HuH-7 (cell line): ENCODE data around the gene SLC25A27.
"Not testable (repeated sequence)": the region's sequence is repeated elsewhere in the genome, so short reads cannot be mapped to it uniquely, and the experiment has no call there.

Experiments
- DNase-seq: peaks from one replicate; pipeline ENCODE4 v3.0.0; 2011; ENCODE audit warnings: low spot score

SLC25A27 gene, protein sequence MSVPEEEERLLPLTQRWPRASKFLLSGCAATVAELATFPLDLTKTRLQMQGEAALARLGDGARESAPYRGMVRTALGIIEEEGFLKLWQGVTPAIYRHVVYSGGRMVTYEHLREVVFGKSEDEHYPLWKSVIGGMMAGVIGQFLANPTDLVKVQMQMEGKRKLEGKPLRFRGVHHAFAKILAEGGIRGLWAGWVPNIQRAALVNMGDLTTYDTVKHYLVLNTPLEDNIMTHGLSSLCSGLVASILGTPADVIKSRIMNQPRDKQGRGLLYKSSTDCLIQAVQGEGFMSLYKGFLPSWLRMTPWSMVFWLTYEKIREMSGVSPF

DNA sequence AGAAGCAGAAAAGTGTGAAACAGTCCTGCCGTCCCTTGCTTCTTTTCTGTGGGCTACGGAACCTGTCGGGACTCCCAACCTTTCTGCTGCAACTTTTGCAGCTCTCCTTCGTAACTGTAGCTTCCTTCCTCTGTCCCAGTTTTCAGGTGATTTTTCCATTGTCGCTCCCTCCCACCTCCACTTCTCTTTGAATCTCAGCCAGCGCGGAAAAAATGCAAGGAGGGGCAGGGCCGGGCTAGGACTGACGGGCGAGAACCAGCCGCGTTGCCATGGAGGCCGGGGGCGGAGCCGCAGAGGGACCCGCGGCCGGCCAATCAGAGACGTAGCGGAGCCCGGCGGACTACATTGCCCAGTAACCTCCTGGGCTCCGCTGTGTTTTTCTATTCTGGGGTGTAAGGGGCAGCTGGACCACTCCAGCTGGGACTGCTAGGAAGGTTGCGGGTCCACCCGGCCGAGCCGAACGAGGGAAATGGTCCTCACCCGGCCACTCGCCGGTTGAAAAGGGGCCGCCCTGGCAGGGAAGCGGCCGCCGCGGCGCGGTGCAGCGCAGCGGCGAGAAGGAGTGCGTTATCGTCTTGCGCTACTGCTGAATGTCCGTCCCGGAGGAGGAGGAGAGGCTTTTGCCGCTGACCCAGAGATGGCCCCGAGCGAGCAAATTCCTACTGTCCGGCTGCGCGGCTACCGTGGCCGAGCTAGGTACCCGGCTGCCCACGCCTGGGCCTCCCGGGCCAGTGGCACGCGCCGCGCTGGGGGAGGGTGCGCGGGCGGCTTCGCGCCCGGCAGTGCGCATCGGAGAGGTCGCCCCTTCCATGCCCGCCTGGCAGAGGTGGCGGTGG is at the start of gene SLC25A27, which contains the start of gene CYP39A1:
SLC25A27 (plus strand) TSS at position 373 of the 836 bp plus-strand sequence; CDS start at position 591, 218 bp downstream.
CYP39A1 (minus strand) TSS at position 216 of the 836 bp plus-strand sequence. CDS start 236 bp downstream, outside the sequence.
- DNase-seq, result peak; percentile 79

DNA sequence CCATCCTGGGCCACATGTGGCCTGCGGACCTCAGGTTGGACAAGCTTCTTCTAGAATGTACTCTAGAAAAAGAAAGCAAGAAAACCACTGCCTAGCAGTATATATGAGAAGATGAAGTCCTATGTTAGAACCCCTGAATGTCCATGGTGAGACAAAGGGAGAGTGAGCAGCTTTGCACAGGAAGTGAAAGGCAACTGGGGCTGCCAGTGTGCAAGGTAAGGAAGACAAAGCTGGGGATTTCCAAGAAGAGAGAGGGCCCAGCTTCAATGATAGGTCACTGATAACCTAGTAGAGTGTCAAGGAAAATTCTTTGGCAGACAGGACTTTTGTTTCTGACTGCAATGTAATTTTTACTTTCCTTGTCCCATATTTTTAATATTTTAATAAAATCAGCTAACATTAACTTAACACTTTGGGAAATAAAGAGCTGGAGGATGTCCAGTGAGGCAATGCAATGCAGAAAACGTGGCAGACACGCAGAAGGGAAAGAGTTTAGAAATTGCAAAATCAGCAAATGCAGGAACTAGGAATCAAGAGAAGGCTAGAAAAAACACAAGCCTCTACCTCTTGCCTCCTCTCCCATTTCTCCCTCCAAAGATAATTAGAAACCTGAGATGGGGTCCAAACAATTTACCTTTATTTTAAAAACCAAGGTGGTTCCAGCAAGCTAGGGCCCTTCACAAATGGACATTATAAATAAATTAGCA is 47.5 kb upstream of the SLC25A27 start:
- no peak for DNase-seq

DNA sequence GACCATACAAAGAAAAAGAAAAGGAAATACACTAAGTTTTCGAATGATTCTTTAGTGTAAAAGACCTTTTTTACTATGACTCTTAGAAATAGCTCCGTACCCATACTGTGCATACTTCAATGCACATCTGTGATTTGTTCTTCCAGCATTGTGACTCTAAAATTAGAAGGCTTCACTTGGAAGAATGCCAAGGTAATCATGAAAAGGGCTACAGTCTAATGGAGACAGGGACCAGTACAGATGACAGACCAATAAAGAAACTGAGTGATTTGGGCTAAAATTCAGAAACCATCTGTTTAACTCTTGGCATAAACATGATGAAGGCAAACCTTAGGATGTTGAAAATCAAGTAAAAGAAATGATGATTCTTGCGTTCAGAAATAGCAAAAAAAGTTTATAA is 46.4 kb upstream of the SLC25A27 start:
- no peak for DNase-seq

DNA sequence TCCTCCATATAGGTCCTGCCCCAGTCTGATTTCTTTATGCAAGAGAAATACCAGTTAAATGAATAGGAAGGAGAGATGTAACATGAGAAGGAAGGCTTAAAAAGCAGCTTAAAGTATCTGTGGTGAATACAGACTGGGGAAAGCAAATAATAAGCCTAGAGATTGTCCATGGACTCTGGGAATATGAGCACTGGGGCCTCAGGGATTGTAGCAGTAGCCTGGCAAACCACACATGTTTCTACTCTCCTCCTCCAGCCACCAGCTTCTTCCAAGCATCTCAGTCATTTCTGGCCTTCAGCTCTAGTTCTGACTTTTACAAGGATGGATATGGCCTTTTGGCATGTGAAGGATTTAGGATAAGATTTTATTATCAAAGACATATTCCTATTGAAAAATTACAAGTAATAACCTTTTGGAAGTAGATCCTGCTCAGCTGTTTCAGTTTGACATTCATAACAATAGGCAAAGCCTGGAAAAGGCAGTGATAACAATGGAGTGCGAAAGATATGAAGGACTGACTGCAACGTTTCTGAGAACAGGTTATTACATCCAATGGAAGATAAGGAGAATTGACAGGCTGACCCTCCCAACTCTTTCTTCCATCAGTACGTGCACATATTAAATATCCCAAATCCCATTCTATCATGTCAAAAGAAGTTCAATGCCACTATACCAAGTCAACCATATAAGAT is 41.8 kb upstream of the SLC25A27 start:
- DNase-seq, result no peak

DNA sequence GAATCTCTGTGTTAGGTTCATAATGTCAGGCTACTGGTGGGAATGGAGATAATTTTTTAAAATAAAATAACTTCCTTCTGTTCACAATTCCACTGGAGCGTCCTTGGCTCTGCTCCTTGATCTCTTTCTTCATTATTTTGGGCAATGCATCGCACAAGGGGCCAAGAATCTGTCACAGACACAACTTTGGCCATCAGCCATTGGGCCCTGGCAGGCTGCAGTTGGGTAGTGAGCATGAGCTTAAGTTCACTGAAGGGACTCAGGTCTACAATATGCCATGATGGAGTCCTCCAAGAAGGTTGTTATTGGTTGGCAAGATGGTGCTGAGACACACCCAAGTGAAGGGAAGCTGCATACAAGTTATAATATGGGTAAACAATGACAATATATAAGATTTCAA is 40.1 kb upstream of the SLC25A27 start:
- DNase-seq, result no peak

DNA sequence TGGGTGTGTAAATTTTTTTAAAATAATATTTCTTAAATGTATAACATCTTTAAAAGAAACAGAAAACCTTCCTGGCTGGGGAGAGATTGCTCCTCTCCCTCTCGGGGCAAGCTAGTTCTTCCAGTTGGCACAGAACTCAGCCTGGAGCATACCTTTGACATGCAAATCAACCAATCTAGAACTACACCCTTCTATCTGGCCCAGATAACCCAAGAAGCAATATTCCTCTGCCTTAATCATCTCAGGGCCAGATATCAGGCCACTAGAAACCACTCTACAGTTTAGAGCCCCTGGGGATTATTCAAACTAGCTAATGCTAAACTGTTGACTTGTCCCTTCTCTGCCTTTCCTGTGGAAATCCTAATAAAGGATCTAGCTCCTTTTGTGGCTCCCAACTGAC is 34.0 kb upstream of the SLC25A27 start:
- no peak for DNase-seq

DNA sequence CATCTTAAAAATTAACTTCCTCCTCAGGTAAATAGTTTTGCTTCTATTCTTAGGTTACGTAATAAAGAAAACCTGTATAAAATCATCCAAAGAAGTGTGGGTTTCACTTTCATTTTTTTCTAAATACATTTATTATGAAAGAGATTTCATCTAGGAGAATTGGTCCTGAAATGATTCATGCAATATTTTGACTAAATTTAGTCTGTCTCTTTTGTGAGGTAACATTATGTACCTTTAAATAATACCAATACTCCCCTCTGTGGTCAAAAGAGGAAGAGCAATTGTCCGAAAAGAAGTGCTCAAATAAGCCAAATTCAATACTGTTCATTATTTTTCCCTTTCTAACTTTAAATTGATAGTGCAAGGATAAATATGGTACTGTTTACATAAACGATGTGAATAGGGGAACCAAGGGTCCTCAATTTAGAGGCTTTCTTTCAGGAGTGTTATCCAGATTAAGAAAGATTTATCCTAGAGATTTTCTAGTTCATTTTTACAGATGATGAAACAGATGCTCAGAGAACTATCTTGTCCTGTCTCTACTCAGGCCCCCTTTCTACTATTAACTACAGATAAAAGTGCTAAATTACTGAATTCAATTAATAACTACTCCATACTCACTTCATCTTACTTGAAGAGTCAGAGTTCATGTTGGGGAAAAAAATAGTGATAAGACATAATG is 26.4 kb upstream of the SLC25A27 start:
- no peak for DNase-seq

DNA sequence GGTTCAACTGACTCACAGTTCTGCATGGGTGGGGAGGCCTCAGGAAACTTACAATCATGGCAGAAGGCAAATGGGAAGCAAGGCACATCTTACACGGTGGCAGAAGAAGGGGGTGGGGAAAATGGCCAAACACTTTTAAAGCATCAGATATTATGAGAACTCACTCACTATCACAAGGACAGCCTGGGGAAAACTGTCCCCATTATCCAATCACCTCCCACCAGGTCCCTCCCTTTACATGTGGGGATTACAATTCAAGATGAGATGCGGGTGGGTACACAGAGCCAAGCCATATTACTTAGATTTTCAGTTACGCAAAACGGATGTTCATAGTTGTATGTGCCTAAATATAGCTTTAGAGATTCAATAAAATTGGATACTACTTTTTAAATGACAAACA is 25.8 kb upstream of the SLC25A27 start:
- no peak for DNase-seq

DNA sequence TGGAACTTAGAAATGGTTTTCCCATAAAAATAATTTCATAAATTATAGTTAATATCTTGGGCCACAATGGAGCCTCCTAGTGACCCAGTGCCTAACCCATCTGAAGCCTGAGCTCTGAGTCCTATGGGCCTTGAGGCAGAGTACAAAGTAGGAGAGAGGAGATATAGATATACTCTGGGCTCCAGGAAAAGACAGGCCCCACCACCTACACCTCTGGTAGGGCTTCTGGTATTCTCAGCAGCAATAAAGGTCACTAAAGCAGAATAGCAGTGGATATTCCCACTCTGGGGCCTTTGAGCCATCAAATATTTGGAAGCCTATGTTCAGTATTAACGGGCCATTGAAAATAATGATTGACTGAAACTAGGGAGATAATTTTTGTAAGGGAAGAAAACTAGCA is 24.3 kb upstream of the SLC25A27 start:
- no peak for DNase-seq

DNA sequence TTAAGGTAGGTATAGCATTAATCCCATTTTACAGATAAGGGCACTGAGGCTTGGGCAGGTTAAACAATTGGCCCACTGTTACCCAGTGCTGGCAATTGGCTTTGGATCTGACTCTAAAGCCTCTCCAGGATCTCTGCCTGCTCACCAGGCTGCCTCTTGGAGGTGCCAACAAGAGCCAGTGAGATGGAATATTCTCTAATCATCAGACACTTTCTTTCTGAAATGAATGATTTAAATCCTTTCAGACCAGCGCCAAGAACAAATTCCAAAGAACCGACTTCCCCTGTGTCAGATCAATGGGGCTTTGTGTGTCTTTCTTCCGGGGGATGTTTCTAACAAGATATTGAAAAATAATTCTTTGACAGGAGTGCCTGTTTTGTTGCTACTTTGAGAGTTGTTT is 23.8 kb upstream of the SLC25A27 start:
- no peak for DNase-seq

DNA sequence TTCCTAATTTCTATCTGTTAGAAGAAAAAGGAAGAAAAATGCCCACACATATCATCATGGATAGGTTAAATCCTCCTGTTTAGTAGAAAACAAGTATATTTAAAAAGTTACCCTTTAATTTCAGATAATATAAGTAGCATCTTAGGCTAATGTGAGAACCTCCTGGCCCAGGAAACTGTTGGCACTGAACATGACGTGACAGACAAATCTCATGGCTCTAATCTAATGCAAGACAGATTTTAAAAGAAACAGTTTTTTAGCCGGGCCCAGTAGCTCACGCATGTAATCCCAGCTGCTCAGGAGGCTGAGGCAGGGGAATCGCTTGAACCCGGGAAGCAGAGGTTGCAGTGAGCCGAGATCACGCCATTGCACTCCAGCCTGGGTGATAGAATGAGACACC is 23.1 kb upstream of the SLC25A27 start:
- no peak for DNase-seq

DNA sequence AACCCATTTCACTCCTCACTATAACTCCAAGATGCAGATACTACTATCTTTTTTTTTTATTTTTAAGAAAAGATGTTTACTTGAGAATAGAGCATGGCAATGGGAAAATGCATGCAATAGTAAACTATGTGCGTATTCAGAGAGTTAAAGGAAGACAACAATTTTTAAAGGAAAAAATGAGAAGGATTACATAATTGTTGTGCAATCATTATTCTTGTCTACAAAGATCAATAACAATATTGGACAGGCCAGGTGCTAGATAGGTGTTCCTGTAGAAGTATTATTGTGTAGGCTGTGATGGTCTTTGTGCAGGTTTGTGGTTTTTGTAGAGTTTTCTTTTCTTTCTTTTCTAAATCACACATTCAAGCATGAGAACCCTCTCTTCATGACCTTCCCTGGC is 20.7 kb upstream of the SLC25A27 start:
- DNase-seq, result no peak

DNA sequence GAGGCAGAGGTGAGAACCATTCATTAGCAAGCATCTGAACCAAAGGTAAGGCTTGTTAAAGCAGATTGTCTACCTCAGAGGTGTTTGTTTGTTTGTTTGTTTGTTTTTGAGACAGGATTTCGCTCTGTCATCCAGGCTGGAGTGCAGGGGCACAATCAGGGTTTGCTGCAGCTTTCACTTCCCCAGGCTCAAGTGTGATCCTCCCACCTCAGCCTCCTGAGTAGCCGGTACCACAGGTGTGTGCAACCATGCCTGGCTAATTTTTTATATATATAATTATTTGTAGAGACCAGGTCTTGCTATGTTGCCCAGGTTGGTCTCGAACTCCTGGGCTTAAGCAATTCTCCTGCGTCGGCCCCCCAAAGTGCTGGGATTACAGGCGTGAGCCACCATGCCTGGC is 17.3 kb upstream of the SLC25A27 start:
- no peak for DNase-seq

DNA sequence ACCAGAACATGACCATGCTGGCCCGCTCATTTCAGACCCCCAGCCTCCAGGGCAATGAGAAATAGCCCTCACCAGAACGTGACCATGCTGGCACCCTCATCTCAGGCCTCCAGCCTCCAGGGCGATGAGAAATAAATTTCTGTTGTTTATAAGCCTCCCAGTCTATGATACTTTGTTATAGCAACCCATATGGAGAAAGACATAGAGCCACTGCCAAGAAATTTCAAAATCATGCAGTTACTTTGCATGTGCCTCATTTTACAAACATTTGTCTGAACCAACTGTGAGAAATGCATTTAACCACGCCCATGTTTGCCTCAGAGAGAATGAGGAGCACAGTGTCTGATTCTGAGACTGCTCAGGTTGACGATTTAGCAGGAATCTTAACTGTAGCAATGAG is 15.6 kb upstream of the SLC25A27 start:
- DNase-seq, result no peak

DNA sequence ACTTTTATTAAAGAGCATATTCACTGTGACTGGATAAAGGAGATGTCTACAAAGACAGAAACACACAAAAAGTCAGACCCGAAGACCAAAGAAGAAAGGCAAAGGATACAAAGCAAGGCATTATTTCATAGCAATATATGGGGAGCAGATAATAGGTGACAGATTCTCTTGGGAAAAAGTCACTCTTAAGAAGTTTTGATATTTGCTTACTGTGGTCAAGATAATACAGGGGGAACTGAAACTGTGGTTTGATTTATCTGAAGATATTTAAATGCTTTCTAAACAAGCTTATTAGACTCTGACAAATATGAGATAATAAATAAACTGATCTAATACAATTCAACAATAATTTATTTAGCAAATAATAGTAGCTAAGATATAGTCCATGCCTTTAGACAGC is 14.8 kb upstream of the SLC25A27 start:
- DNase-seq, result no peak

DNA sequence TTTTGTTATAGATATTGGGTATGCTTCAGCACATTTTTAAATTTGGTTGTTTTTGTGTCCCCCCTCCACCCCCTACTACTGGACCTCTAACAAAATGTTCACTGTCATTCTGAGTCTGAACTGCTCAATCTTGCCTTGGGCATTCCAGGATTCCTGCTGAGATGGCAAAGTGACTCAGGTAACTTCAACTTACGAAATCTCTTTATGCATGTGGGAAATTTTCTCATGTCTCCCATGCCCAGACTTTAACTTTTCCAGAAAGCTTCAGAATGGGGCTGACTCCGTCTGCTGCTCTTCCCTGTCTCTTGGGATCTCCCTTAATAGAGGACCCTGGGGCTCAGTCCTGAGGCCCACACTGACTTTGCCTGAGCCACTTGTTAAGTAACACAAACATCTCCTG is 14.1 kb upstream of the SLC25A27 start:
- DNase-seq, result no peak

DNA sequence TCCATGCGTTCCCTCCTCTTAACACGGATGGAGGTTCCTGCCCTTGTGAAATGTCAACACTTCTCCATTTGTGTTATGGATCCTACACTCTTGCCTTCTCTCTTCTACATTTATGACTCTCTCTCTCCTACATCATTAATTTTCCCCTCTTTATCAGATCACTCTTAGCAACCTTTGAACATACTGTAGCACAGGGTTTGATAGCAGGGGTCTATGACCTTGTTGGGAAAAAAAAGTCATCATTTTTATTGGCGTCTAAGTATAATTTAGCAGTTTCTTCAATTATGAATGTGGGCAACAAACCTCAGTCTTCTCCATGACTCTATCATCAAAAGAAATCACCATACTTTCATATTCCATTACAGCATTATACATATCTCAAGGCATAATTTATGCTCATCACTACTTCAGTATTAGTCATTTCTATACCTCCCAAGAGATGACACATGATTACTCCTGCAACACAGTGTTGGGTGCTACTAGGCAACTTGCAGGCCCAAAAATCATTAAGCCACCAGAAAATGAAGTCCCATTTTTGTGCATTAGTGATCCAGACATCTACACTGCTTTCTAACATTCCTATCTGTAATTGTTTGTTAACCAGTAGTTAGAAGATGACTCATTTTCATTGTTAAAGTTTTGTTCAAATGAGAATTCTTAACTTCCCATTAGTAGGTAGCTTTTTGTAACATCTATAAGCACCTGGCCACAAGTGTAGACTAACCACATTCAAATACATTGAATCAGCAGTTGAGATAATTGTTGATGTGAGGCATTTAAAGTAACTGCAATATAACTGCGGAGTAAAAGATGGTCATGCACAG is 9.6 kb upstream of the SLC25A27 start:
- DNase-seq, result no peak

DNA sequence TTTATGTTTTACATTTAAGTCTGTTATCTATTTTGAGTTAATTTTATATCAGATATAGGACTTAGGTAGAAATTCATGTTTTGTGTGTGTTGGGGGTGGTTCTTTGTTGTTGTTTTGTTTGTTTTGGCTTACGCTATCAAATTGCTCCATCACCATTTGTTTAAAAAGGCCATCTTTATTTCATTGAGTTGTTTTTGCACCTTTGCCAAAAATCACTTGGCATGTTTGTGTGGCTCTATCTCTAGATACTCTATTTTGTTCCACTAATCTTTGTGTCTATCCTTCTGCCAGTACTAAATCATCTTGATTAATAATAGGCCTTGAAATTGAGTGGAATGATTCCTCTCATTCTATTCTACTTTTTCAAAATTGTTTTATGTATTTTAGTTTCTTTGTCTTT is 7.5 kb upstream of the SLC25A27 start:
- DNase-seq, result no peak

DNA sequence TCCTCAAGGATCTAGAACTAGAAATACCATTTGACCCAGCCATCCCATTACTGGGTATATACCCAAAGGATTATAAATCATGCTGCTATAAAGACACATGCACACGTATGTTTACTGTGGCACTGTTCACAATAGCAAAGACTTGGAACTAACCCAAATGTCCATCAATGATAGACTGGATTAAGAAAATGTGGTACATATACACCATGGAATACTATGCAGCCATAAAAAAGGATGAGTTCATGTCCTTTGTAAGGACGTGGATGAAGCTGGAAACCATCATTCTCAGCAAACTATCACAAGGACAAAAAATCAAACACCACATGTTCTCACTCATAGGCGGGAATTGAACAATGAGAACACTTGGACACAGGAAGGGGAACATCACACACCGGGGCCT is 4.7 kb upstream of the SLC25A27 start:
- not testable (repeated sequence) for DNase-seq

DNA sequence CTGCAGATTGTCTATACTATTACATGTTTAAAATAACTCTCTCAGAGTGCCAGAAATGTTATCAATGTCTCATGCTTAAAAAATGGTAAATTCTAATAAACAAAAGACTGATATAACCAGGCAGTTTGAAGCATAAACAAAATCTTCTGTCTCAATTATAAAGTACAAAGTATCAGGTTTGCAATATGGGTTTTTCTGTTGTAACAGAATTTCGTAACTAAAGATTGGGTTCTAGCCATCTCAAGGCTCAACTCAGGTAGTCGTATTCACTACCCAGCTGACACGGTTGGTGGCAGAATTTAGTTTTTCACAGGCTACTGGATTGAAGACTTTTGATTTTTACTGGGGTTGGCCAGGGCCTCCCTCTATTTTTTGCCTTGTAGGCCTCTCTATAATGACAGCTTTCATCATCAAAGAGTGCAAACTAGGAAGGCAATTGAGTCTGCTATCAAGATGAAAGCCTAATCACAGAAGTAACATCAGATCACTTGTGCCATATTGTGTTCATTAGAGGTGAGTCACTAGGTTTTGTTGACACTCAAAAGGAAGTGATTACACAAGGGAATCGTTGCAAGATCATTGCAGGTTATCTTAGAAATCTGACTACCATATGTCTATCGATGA is 3.8 kb upstream of the SLC25A27 start:
- no peak for DNase-seq
